Peyer's patch (tissue), 4 donors: Measurements from ENCODE around the gene VRK3.

Experiments
- POLR2A ChIP-seq, 2 donors: fragments of 450-650 bp; IDR thresholded peaks; one replicate each; pipeline ENCODE4 v1.5.1; 2017; ENCODE audit warnings: antibody characterized with exemption in 2 of 2, mild to moderate bottlenecking in 2 of 2, moderate library complexity in 2 of 2
- TF ChIP-seq, protein P1 (sequence below), 6 experiments: fragments of 450-650 bp in 4 of 6; fragments of 200-600 bp in 2 of 6; sonication (generic) in 1 of 6; IDR thresholded peaks; one replicate each; pipeline ENCODE4 v1.5.1; 2017 to 2019; ENCODE audit warnings: antibody characterized with exemption in 6 of 6, mild to moderate bottlenecking in 3 of 6, moderate library complexity in 1 of 6

DNA sequence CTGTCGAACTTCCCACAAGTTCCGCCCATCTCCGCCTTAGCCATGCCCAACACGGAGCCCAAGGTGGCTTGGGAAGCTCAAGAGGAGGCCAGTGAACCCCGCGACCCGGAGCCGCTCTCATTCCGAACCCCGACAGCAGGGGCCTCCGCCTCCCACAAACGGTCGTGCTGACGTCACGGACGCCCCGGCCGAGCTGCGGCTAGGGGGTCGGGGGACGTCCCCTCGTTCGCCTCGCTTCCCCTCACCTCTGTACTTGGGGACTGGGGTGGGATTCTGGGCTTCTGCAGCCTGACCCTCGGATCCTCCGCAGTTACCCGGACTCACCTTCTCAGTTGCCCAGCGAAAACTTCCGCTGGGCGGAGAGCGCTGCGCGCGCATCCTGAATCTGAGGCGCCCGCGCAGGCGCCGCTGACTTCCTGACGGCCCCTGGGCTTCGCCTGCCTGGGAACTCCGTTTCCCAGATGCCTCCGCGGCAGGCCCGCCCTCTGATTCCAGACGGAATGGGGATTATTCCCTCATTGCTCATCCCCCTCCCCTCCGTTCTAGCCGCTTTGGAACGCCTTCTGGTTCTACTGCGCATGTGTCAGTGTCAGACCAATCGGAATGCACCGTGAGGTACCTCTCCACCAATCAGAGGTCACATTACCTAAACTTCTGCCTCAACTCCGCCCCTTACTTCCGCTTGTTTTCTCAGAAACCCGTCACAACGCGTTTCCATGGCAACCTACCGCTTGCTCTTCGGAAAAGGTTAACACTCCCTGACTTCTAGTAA is at the start of gene VRK3:
- TF ChIP-seq, protein P1, sequence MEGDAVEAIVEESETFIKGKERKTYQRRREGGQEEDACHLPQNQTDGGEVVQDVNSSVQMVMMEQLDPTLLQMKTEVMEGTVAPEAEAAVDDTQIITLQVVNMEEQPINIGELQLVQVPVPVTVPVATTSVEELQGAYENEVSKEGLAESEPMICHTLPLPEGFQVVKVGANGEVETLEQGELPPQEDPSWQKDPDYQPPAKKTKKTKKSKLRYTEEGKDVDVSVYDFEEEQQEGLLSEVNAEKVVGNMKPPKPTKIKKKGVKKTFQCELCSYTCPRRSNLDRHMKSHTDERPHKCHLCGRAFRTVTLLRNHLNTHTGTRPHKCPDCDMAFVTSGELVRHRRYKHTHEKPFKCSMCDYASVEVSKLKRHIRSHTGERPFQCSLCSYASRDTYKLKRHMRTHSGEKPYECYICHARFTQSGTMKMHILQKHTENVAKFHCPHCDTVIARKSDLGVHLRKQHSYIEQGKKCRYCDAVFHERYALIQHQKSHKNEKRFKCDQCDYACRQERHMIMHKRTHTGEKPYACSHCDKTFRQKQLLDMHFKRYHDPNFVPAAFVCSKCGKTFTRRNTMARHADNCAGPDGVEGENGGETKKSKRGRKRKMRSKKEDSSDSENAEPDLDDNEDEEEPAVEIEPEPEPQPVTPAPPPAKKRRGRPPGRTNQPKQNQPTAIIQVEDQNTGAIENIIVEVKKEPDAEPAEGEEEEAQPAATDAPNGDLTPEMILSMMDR (IDR thresholded peaks at IDR 0.05), result peak in 3 of 6 experiments; percentile 43 to 50 (median 45)
- peak; percentile 81 to 82 for TF ChIP-seq POLR2A (IDR thresholded peaks at IDR 0.05)
